ENCODE measurements around the gene FAM90A1. TPM values are rescaled to one million over a fixed set of nuclear protein-coding genes. Genes with fewer than 3 reads are reported as not detected.
"Not testable (repeated sequence)": the region's sequence is repeated elsewhere in the genome, so short reads cannot be mapped to it uniquely, and the experiment has no call there.

Gene FAM90A1
- polyA plus RNA-seq, 1 experiment: 0.20 TPM

DNA sequence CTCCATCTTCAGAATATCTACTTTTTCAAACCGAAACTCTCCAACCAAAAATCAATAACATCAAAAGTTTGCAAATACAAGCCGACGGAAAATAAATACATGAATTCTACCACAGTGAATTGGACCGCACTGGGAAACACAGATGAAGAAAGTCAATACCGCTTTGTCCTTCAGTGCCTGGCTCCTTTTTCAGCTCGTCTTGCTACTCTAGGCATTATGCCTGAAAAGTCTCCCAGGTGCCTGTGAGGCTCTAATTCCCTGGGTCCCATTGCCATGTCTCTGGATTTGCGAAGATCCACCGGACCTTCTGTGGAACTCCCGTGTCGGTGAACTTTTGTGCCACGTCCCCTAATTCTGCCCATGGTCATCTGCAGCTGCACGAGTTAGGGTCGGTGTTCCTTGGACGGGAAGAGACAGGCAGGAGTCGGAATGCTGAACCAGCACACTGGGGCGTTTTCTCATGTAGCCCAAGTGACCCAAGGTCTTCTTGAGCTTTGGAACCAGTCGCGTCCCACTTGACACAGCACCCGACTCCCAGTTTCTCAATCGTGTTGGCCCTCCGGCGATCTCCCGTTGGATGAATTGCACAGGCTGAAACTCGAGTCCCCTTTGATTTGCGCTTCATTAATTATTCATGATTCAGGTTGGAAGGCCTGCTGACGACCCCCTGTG is 8.6 kb downstream of the FAM90A1 start:
- H3K27me3 ChIP-seq (ENCODE audit: control insufficient read depth, insufficient read depth, low read length); H3K36me3 ChIP-seq (ENCODE audit: control insufficient read depth, insufficient read depth, low read length); DNase-seq (ENCODE audit: low read depth); H3K4me3 ChIP-seq (ENCODE audit: low read depth, low read length); POLR2A ChIA-PET: not testable (repeated sequence)
- CTCF ChIA-PET: interaction anchor here (0.6 kb wide), 1 partner anchor 421 kb away, joined by 3 read pairs; no protein-coding TSS in a partner anchor

- H3K27me3 ChIP-seq (ENCODE audit: control insufficient read depth, insufficient read depth, low read length); CTCF ChIA-PET; POLR2A ChIA-PET; H3K4me3 ChIP-seq (ENCODE audit: low read depth, low read length); H3K36me3 ChIP-seq (ENCODE audit: control insufficient read depth, insufficient read depth, low read length): not testable (repeated sequence)
- peak; percentile 86 for DNase-seq (ENCODE audit: low read depth)
Measured at GRCh38 chr12:8197685-8198308, 29.6 kb downstream of the FAM90A1 start.

DNA sequence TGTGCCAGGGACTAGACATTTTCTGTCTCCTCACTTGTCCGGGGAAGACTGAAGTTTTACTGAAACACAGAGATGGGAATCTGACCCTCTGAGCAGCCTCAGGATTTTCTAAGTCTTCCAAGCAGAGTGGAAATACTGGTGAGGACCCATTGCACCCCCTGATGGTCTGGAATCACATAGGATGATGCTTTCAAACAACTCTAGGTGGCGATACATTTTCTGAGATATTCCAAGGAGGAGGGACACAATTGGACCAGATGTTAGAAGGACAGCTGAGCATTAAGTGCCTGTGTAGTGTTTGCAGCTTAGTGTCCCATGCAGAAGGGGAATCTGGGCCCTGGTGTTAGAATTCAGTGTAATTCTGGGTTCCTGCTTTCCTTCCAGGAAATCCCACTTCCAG is 39.3 kb downstream of the FAM90A1 start:
- POLR2A ChIA-PET; H3K4me3 ChIP-seq (ENCODE audit: low read depth, low read length); CTCF ChIA-PET; H3K36me3 ChIP-seq (ENCODE audit: control insufficient read depth, insufficient read depth, low read length); H3K27me3 ChIP-seq (ENCODE audit: control insufficient read depth, insufficient read depth, low read length); DNase-seq (ENCODE audit: low read depth): not testable (repeated sequence)

GRCh38 chr12:8184206-8184605 is 43.2 kb downstream of the FAM90A1 start:
- H3K4me3 ChIP-seq (ENCODE audit: low read depth, low read length); H3K27me3 ChIP-seq (ENCODE audit: control insufficient read depth, insufficient read depth, low read length); H3K36me3 ChIP-seq (ENCODE audit: control insufficient read depth, insufficient read depth, low read length); POLR2A ChIA-PET; CTCF ChIA-PET; DNase-seq (ENCODE audit: low read depth): not testable (repeated sequence)

GRCh38 chr12:8183346-8183745 is 44.1 kb downstream of the FAM90A1 start:
- H3K4me3 ChIP-seq (ENCODE audit: low read depth, low read length); POLR2A ChIA-PET; DNase-seq (ENCODE audit: low read depth); H3K36me3 ChIP-seq (ENCODE audit: control insufficient read depth, insufficient read depth, low read length); H3K27me3 ChIP-seq (ENCODE audit: control insufficient read depth, insufficient read depth, low read length); CTCF ChIA-PET: not testable (repeated sequence)

GRCh38 chr12:8182923-8183322 is 44.5 kb downstream of the FAM90A1 start:
- H3K4me3 ChIP-seq (ENCODE audit: low read depth, low read length); POLR2A ChIA-PET; CTCF ChIA-PET; H3K27me3 ChIP-seq (ENCODE audit: control insufficient read depth, insufficient read depth, low read length); DNase-seq (ENCODE audit: low read depth); H3K36me3 ChIP-seq (ENCODE audit: control insufficient read depth, insufficient read depth, low read length): not testable (repeated sequence)

DNA sequence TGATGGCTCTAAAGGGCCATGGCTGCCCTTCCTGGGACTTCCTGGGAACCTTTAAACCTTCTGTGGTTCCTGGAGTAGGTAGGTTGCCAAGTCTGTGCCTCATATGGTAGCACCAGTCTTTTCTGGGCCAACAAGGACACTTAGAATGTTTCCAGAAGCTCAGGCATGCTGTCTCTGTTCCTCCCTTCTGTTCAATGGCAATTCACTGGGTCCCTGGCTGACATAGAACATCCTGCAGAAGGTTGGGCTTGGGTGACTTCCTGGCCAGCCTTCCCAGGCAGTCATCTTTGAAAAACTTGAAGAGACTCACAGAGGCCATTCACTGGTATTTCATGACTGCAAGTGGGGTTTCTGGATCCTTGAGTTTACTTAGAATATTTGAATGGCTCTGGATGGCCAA is 46.1 kb downstream of the FAM90A1 start:
- DNase-seq (ENCODE audit: low read depth); POLR2A ChIA-PET: not testable (repeated sequence)

GRCh38 chr12:8179989-8180585 is 47.3 kb downstream of the FAM90A1 start:
- CTCF ChIA-PET: interaction anchor here (0.8 kb wide), 1 partner anchor 71 kb away, joined by 3 read pairs; no protein-coding TSS in a partner anchor
- peak overlapping the region; percentile 56 for H3K4me3 ChIP-seq (ENCODE audit: low read depth, low read length)
- POLR2A ChIA-PET; H3K27me3 ChIP-seq (ENCODE audit: control insufficient read depth, insufficient read depth, low read length); DNase-seq (ENCODE audit: low read depth); H3K36me3 ChIP-seq (ENCODE audit: control insufficient read depth, insufficient read depth, low read length): not testable (repeated sequence)
- TF ChIP-seq, protein P1, sequence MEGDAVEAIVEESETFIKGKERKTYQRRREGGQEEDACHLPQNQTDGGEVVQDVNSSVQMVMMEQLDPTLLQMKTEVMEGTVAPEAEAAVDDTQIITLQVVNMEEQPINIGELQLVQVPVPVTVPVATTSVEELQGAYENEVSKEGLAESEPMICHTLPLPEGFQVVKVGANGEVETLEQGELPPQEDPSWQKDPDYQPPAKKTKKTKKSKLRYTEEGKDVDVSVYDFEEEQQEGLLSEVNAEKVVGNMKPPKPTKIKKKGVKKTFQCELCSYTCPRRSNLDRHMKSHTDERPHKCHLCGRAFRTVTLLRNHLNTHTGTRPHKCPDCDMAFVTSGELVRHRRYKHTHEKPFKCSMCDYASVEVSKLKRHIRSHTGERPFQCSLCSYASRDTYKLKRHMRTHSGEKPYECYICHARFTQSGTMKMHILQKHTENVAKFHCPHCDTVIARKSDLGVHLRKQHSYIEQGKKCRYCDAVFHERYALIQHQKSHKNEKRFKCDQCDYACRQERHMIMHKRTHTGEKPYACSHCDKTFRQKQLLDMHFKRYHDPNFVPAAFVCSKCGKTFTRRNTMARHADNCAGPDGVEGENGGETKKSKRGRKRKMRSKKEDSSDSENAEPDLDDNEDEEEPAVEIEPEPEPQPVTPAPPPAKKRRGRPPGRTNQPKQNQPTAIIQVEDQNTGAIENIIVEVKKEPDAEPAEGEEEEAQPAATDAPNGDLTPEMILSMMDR (IDR thresholded peaks at IDR 0.05; ENCODE audit: insufficient read depth, low read depth, low read length): peak; percentile 49

More for the DNA sequence above, 46.1 kb downstream of the FAM90A1 start:
- not testable (repeated sequence) for H3K4me3 ChIP-seq (ENCODE audit: low read depth, low read length); H3K27me3 ChIP-seq (ENCODE audit: control insufficient read depth, insufficient read depth, low read length); H3K36me3 ChIP-seq (ENCODE audit: control insufficient read depth, insufficient read depth, low read length)
- CTCF ChIA-PET: interaction anchor here (1.5 kb wide), 1 partner anchor 209 kb away, joined by 3 read pairs; no protein-coding TSS in a partner anchor

DNA sequence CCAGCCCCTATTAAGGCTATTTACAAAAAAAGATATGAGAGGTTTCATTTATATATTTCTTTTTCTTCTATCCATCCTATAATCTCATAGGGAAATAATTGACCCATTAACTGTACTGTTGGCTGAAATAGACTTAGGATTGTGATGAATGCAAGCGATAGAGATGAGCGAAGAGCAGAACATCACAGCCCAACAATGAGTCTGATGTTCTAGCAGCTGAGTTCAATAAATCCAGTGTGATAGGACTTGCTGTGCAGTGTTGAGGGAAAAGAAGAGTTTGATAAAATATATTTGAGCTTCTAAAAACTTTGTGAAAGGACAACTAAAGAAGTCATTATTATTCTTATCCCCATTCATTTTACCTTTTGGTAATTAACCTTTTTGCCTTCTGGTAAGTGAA is 54.5 kb downstream of the FAM90A1 start:
- H3K36me3 ChIP-seq (ENCODE audit: control insufficient read depth, insufficient read depth, low read length); H3K4me3 ChIP-seq (ENCODE audit: low read depth, low read length); H3K27me3 ChIP-seq (ENCODE audit: control insufficient read depth, insufficient read depth, low read length); POLR2A ChIA-PET; CTCF ChIA-PET; DNase-seq (ENCODE audit: low read depth): not testable (repeated sequence)

Other genes starting within 250 kb of the FAM90A1 start
- gene FOXJ2, start 194.9 kb downstream of the FAM90A1 start, polyA plus RNA-seq (2011; rRNA removed): 5.3 and 6.5 TPM in 2 replicates
- gene C3AR1, start 161.3 kb downstream of the FAM90A1 start, polyA plus RNA-seq (2011; rRNA removed): 0.11 and 0.13 TPM in 2 replicates
- gene NECAP1, start 145.3 kb downstream of the FAM90A1 start, polyA plus RNA-seq (2011; rRNA removed): 30.0 and 34.0 TPM in 2 replicates
- gene CLEC4A, start 104.0 kb downstream of the FAM90A1 start, polyA plus RNA-seq (2011; rRNA removed): 0.26 and 0.48 TPM in 2 replicates
- gene ZNF705A, start 70.6 kb downstream of the FAM90A1 start, polyA plus RNA-seq (2011; rRNA removed): not detected in 2 replicates
- gene CLEC6A, start 228.3 kb upstream of the FAM90A1 start, polyA plus RNA-seq (2011; rRNA removed): not detected in 2 replicates

Data from BJ (cell line).